Epithelial cell of proximal tubule (primary cell): ENCODE measurements around the gene AGXT2. TPM values are rescaled to one million over a fixed set of nuclear protein-coding genes. Genes with fewer than 3 reads are reported as not detected.
A peak's percentile ranks its signal among the peaks of the same experiment; 100 is the strongest.

Source experiments
- DNase-seq: peaks from one replicate; pipeline ENCODE4 v3.0.0-alpha.2; 2011; ENCODE audit warnings: low read depth
- H3K4me3 ChIP-seq: 2 replicates; pipeline ENCODE4 v1.5.1; 2011; ENCODE audit warnings: low read depth, mild to moderate bottlenecking, low read length
- total RNA-seq: library from RNA; depleted of rRNA; stranded (reverse); fragments of >200 nt; gene quantifications from 2 replicates; pipeline ENCODE4 v1.2.3, GENCODE V29; 2015
- TF ChIP-seq, protein P1 (sequence below): conservative IDR thresholded peaks from 2 replicates; pipeline ENCODE4 v1.5.1; 2012; ENCODE audit warnings: low read depth, mild to moderate bottlenecking, low read length

The AGXT2 gene
- total RNA-seq, 1 donor from 2014 or later: not detected

- TF ChIP-seq, protein P1, sequence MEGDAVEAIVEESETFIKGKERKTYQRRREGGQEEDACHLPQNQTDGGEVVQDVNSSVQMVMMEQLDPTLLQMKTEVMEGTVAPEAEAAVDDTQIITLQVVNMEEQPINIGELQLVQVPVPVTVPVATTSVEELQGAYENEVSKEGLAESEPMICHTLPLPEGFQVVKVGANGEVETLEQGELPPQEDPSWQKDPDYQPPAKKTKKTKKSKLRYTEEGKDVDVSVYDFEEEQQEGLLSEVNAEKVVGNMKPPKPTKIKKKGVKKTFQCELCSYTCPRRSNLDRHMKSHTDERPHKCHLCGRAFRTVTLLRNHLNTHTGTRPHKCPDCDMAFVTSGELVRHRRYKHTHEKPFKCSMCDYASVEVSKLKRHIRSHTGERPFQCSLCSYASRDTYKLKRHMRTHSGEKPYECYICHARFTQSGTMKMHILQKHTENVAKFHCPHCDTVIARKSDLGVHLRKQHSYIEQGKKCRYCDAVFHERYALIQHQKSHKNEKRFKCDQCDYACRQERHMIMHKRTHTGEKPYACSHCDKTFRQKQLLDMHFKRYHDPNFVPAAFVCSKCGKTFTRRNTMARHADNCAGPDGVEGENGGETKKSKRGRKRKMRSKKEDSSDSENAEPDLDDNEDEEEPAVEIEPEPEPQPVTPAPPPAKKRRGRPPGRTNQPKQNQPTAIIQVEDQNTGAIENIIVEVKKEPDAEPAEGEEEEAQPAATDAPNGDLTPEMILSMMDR: no peak
- DNase-seq: no peak
- no peak overlapping the region for H3K4me3 ChIP-seq
Measured at GRCh38 chr5:35004771-35005170, 43.0 kb downstream of the AGXT2 start.

DNA sequence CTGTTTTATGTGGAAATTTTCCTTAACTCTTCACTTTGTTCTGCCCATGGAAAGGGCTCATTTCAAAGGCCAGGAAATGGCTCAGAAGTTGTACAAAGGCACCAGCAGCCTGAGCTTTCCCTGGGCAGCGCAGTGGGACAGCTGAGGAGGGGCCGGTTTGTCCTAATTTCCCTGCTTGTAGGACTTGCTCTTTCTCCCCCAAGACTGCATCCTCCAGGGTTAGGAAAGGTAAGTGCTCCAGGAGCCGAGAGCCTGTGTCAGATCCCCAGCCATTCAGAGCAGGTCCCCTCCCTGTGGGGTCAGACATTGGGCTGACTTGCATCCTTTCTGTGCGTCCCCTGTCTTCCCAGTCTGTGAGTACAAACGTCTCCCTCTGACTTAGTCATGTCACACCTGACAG lies 43.5 kb downstream of the AGXT2 start:
- H3K4me3 ChIP-seq: no peak overlapping the region
- no peak for DNase-seq
- TF ChIP-seq, protein P1: no peak

DNA sequence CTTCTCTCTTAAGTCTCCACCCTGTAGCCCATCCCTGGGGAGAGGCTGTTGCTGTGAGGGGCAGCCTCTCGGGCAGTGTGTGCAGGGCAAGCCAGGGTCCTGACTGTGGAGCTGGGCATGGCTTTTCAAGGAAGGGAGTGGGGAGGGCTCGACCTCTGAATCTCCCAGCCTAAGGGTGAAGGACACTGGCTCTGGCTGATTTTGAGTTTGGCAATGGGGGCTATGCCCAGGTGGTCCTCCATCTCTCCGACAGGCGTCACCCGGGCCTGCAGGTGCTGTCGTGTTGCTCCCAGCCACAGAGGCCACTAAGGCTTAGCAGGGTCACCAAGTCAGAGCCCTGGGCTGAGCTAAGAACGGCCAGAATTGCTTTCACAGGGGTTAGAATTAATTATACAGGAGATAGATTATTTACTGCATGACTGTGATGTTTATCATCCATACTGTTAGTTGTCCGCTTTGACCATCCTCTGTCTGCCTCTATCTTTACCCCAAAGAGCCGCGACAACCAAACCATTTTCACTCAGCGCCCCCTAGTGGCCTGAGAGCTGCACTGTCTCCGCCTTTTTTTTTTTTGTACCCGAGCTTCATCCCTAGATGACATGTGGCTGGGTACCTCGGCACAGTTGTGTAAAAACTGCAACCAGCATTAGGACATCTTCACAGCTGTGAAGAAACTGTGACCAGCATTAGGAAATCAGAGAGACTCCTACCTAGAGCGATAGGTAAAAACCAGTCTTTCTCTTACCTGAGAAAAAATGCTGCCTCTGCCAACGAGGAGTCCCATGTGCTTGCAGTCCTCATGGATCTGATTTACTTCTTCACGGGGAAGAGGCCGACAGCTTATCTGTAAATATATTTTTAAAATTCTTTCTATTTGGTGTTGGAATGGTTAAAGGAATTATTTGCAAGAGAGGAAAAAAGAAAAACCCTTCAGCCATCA lies 44.5 kb downstream of the AGXT2 start:
- TF ChIP-seq, protein P1: peak; percentile 93
- DNase-seq: no peak

DNA sequence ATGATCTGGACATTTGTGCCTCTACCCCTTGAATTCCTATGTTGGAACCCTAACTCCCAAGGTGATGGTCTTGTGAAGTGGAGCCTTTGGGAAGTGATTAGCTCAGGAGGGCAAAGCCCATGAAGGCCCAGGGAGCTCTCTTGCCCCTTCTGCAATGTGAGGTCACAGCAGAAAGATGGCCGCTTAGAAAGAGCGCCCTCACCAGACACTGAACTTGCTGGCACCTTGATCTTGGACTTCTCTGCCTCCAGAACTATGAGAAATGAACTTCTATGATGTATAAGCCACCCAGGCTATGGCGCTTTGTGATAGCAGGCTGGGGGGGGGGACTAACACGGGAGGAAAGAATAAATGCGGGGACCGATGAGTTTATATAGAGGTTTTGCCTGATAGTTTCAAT lies 45.3 kb downstream of the AGXT2 start:
- TF ChIP-seq, protein P1: no peak
- no peak overlapping the region for H3K4me3 ChIP-seq

More for the DNA sequence above, 44.5 kb downstream of the AGXT2 start:
- no peak overlapping the region for H3K4me3 ChIP-seq

GRCh38 chr5:35001842-35002241 lies 45.9 kb downstream of the AGXT2 start:
- no peak for DNase-seq
- no peak overlapping the region for H3K4me3 ChIP-seq
- TF ChIP-seq, protein P1: no peak

More for the DNA sequence above, 45.3 kb downstream of the AGXT2 start:
- no peak for DNase-seq

- no peak overlapping the region for H3K4me3 ChIP-seq
- DNase-seq: no peak
- TF ChIP-seq, protein P1: no peak
Measured at GRCh38 chr5:34998058-34998789, 49.5 kb downstream of the AGXT2 start.
